Liver (tissue), 3 donors: ENCODE results near the gene TPPP3.

Source experiments
- EGR1 ChIP-seq, 2 donors: IDR thresholded peaks; 2 replicates each; pipeline ENCODE4 v1.6.1; 2016 to 2018; ENCODE audit warnings: antibody characterized with exemption in 2 of 2, low read depth in 2 of 2
- FOXA1 ChIP-seq: IDR thresholded peaks from 2 replicates; pipeline ENCODE4 v1.6.1; 2016; ENCODE audit warnings: antibody characterized with exemption
- GABPA ChIP-seq, 2 donors: IDR thresholded peaks in 1 of 2; conservative IDR thresholded peaks in 1 of 2; 2 replicates each; pipeline ENCODE4 v1.6.1; 2016; ENCODE audit warnings: antibody characterized with exemption in 2 of 2, mild to moderate bottlenecking in 1 of 2, moderate library complexity in 1 of 2
- HNF4A ChIP-seq, 2 donors: conservative IDR thresholded peaks; 2 replicates each; pipeline ENCODE4 v1.6.1; 2016; ENCODE audit warnings: antibody characterized with exemption in 2 of 2, mild to moderate bottlenecking in 2 of 2
- JUND ChIP-seq, 2 donors: IDR thresholded peaks; 2 replicates each; pipeline ENCODE4 v1.6.1; 2016; ENCODE audit warnings: antibody characterized with exemption in 2 of 2
- RAD21 ChIP-seq, 2 donors: IDR thresholded peaks; 2 replicates each; pipeline ENCODE4 v1.6.1; 2016; ENCODE audit warnings: antibody characterized with exemption in 2 of 2, mild to moderate bottlenecking in 2 of 2
- SP1 ChIP-seq: IDR thresholded peaks from 2 replicates; pipeline ENCODE4 v1.6.1; 2018; ENCODE audit warnings: antibody characterized with exemption, mild to moderate bottlenecking
- TAF1 ChIP-seq: conservative IDR thresholded peaks from 2 replicates; pipeline ENCODE4 v1.6.1; 2016; ENCODE audit warnings: antibody characterized with exemption, mild to moderate bottlenecking
- YY1 ChIP-seq: IDR thresholded peaks from 2 replicates; pipeline ENCODE4 v1.6.1; 2016; ENCODE audit warnings: antibody characterized with exemption, mild to moderate bottlenecking
- TF ChIP-seq, protein P1 (sequence below): fragments of 150-350 bp; IDR thresholded peaks from 2 replicates; pipeline ENCODE4 v1.5.1; 2017; ENCODE audit warnings: improper control_type of control experiment, low read depth, low read length; ENCODE audit not compliant: missing input control
- TF ChIP-seq, protein P2 (sequence below): IDR thresholded peaks from 2 replicates; pipeline ENCODE4 v1.6.1; 2016; ENCODE audit warnings: antibody characterized with exemption
- TF ChIP-seq, protein P3 (sequence below): IDR thresholded peaks from 2 replicates; pipeline ENCODE4 v1.6.1; 2016; ENCODE audit warnings: antibody characterized with exemption
- TF ChIP-seq, protein P4 (sequence below): IDR thresholded peaks from 2 replicates; pipeline ENCODE4 v1.6.1; 2016; ENCODE audit warnings: antibody characterized with exemption, mild to moderate bottlenecking
- donor health status: healthy.
- donor health status: healthy.

DNA sequence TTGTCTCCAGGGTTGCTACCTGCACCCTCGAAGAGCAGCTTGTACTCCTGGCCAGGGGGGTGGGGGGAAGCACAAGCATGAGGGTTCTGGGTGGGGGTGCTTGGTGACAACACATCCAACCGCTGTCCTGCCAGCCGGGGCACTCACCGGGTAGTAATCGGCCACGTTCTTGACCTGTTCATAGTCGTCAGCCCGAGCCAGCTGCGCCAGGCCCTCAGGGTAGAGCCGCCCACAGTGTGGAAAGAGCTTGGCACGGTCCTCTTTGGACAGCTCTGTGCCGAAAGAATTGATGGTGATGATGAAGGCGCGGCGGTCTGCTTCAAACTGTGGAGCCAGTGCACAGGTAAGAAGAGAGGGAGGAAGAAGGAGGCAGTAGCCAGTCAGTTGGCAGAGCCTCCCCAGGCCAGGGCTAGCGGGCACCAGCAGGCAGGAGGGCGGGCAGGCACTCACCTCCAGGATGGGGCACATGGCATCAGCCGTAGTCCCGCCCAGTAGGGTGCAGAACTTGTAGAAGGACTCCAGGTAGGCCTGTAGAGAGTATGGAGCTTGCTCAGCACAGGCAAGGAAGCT is 45.6 kb upstream of the TPPP3 start:
- TF ChIP-seq, protein P1, sequence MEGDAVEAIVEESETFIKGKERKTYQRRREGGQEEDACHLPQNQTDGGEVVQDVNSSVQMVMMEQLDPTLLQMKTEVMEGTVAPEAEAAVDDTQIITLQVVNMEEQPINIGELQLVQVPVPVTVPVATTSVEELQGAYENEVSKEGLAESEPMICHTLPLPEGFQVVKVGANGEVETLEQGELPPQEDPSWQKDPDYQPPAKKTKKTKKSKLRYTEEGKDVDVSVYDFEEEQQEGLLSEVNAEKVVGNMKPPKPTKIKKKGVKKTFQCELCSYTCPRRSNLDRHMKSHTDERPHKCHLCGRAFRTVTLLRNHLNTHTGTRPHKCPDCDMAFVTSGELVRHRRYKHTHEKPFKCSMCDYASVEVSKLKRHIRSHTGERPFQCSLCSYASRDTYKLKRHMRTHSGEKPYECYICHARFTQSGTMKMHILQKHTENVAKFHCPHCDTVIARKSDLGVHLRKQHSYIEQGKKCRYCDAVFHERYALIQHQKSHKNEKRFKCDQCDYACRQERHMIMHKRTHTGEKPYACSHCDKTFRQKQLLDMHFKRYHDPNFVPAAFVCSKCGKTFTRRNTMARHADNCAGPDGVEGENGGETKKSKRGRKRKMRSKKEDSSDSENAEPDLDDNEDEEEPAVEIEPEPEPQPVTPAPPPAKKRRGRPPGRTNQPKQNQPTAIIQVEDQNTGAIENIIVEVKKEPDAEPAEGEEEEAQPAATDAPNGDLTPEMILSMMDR: no peak
- TF ChIP-seq, protein P2, sequence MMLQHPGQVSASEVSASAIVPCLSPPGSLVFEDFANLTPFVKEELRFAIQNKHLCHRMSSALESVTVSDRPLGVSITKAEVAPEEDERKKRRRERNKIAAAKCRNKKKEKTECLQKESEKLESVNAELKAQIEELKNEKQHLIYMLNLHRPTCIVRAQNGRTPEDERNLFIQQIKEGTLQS: no peak
- TF ChIP-seq, protein P3, sequence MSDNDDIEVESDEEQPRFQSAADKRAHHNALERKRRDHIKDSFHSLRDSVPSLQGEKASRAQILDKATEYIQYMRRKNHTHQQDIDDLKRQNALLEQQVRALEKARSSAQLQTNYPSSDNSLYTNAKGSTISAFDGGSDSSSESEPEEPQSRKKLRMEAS: no peak
- TF ChIP-seq YY1: no peak
- no peak for TF ChIP-seq EGR1 (IDR thresholded peaks at IDR 0.05; ENCODE audit: low read depth in 2 of 2)
- TF ChIP-seq RAD21 (IDR thresholded peaks at IDR 0.05): no peak
- no peak for TF ChIP-seq GABPA (IDR thresholded peaks at IDR 0.05 in 1 of 2, conservative IDR thresholded peaks at IDR 0.05 in 1 of 2)
- TF ChIP-seq, protein P4, sequence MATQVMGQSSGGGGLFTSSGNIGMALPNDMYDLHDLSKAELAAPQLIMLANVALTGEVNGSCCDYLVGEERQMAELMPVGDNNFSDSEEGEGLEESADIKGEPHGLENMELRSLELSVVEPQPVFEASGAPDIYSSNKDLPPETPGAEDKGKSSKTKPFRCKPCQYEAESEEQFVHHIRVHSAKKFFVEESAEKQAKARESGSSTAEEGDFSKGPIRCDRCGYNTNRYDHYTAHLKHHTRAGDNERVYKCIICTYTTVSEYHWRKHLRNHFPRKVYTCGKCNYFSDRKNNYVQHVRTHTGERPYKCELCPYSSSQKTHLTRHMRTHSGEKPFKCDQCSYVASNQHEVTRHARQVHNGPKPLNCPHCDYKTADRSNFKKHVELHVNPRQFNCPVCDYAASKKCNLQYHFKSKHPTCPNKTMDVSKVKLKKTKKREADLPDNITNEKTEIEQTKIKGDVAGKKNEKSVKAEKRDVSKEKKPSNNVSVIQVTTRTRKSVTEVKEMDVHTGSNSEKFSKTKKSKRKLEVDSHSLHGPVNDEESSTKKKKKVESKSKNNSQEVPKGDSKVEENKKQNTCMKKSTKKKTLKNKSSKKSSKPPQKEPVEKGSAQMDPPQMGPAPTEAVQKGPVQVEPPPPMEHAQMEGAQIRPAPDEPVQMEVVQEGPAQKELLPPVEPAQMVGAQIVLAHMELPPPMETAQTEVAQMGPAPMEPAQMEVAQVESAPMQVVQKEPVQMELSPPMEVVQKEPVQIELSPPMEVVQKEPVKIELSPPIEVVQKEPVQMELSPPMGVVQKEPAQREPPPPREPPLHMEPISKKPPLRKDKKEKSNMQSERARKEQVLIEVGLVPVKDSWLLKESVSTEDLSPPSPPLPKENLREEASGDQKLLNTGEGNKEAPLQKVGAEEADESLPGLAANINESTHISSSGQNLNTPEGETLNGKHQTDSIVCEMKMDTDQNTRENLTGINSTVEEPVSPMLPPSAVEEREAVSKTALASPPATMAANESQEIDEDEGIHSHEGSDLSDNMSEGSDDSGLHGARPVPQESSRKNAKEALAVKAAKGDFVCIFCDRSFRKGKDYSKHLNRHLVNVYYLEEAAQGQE: no peak
- TF ChIP-seq FOXA1: no peak
- no peak for TF ChIP-seq TAF1
- TF ChIP-seq JUND (IDR thresholded peaks at IDR 0.05): no peak
- no peak for TF ChIP-seq HNF4A (conservative IDR thresholded peaks at IDR 0.05)
- no peak for TF ChIP-seq SP1
